ENCODE data around the gene SELENOM. TPM values are rescaled to one million over a fixed set of nuclear protein-coding genes. Genes with fewer than 3 reads are reported as not detected.

Gene SELENOM
- polyA plus RNA-seq, 1 experiment = 292 TPM

DNA sequence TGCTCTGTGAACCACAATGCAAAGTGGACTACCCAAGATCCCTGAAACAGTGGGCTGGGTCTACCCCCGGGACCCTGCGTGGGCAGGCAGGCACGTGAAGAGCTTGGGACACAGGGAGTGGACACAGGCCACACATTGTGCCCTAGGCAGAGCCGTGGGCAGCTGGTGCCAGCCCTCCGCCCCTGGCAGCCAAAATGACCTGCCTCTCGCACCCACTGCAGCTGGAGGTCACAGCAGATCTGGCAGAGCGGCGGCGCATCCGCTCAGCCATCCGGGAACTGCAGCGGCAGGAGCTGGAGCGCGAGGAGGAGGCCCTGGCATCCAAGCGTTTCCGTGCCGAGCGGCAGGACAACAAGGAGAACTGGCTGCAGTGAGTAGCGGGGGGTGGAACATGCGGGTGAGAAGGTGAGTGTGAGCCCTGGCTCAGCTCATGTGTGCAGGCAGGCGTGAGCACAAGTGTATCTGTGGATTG lies 19.6 kb downstream of the SELENOM start:
- ChIA-PET CTCF (interaction anchor here (1.3 to 7.7 kb wide), 4 partner anchors 61 to 144 kb away, joined by 4 to 101 read pairs (median 16); no protein-coding TSS in a partner anchor), POLR2A (no interaction called here)
- Histone ChIP-seq H3K27me3 (ENCODE audit: control insufficient read depth, insufficient read depth, low read length) (no peaks in the 10 kb centered on the region), H3K36me3 (ENCODE audit: control insufficient read depth, insufficient read depth, low read length) (peaks cover 42% of the 10 kb centered on the region), H3K4me3 (ENCODE audit: low read depth, low read length) (no peak overlapping the region)
- TF ChIP-seq, protein P1, sequence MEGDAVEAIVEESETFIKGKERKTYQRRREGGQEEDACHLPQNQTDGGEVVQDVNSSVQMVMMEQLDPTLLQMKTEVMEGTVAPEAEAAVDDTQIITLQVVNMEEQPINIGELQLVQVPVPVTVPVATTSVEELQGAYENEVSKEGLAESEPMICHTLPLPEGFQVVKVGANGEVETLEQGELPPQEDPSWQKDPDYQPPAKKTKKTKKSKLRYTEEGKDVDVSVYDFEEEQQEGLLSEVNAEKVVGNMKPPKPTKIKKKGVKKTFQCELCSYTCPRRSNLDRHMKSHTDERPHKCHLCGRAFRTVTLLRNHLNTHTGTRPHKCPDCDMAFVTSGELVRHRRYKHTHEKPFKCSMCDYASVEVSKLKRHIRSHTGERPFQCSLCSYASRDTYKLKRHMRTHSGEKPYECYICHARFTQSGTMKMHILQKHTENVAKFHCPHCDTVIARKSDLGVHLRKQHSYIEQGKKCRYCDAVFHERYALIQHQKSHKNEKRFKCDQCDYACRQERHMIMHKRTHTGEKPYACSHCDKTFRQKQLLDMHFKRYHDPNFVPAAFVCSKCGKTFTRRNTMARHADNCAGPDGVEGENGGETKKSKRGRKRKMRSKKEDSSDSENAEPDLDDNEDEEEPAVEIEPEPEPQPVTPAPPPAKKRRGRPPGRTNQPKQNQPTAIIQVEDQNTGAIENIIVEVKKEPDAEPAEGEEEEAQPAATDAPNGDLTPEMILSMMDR (IDR thresholded peaks at IDR 0.05; ENCODE audit: insufficient read depth, low read depth, low read length) = no peak
- DNase-seq (ENCODE audit: low read depth) = no peak

DNA sequence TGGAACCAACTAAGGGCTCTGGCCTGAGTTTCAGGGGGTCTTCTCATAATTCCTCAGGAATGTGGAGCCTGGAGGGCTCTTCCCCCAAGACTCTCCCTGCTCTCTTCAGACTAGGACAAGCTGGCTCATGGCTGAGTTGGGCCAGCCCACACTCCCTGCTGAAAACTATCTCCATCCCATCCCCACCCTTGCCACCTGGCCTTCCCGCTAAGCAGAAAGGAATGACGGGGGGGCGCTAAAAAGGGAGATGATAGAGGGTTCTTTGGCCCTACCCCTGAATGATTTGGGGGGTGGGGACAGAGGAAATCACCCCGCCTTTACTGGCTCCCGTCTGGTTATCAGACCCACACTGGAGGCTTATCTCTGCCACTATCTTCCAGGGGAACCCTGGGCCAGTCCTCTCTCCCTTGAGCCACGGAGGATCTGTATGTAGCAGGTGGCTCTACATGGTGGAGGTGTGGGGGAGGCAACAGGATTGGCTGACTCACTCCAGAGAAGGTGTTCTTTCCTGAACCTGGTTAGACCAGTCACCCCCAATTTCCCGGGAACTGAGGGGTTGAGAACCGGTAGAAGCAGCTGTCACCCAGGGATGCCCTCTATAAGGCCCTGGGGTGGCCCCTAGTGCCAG lies 20.6 kb downstream of the SELENOM start:
- ChIA-PET CTCF (interaction anchor here (2.8 to 7.7 kb wide), 5 partner anchors 9 to 141 kb away, joined by 15 to 101 read pairs (median 30); no protein-coding TSS in a partner anchor), POLR2A (no interaction called here)
- H3K36me3 ChIP-seq (ENCODE audit: control insufficient read depth, insufficient read depth, low read length) = peaks cover 36% of the 10 kb centered on the region
- H3K4me3 ChIP-seq (ENCODE audit: low read depth, low read length) = no peak overlapping the region
- TF ChIP-seq, protein P1 (IDR thresholded peaks at IDR 0.05; ENCODE audit: insufficient read depth, low read depth, low read length) = no peak
- no peaks in the 10 kb centered on the region for H3K27me3 ChIP-seq (ENCODE audit: control insufficient read depth, insufficient read depth, low read length)
- no peak for DNase-seq (ENCODE audit: low read depth)

DNA sequence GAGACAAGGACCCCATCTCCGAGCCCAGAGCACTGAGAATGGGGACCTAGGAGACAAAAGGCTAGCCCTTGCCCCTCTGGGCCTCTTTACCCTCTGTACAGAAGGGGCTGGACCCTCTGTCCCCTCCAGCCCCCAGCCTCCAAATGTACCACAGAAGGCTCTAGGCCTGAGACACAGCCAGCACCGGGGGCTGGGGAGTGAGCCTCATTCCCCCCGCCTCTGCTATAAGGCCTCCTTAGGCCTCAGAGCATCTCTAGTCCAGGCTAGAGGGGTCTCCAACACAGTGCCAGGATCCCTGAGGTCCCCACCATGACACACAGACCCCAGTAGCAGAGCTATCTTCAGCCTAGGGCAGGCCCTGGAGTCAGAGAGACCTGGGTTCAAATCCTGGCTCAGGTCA lies 21.4 kb downstream of the SELENOM start:
- Histone ChIP-seq H3K27me3 (ENCODE audit: control insufficient read depth, insufficient read depth, low read length) (no peaks in the 10 kb centered on the region), H3K4me3 (ENCODE audit: low read depth, low read length) (no peak overlapping the region; the same call in 1 of the 2 replicates), H3K36me3 (ENCODE audit: control insufficient read depth, insufficient read depth, low read length) (peaks cover 29% of the 10 kb centered on the region)
- TF ChIP-seq, protein P1 (IDR thresholded peaks at IDR 0.05; ENCODE audit: insufficient read depth, low read depth, low read length) = no peak
- no peak for DNase-seq (ENCODE audit: low read depth)
- ChIA-PET POLR2A (interaction anchor here (1.1 kb wide), 1 partner anchor 30 kb away, joined by 4 read pairs; no protein-coding TSS in a partner anchor), CTCF (interaction anchor here (0.7 to 7.7 kb wide), 15 partner anchors 10 to 169 kb away, joined by 3 to 101 read pairs (median 10); partner anchors contain the start of genes MORC2 and SELENOM)

DNA sequence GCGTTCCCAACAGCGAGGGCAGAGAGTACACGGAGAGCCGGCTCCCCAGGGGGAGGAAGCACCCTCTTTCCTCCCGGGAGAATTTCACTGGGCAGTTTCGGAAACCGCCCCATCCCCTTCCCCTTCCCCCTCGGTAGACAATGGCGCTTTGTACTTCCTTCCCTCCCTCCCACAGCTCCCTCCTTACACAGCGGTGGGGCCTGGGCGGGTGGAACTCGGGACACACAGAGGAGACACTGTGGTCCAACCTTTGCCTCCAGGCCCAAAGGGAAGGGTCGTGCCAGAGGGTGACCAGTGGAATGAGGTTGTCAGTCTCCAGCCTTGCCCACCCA lies 21.9 kb downstream of the SELENOM start:
- POLR2A ChIA-PET = interaction anchor here (0.6 to 1.1 kb wide), 2 partner anchors 13 to 30 kb away, joined by 3 to 4 read pairs; no protein-coding TSS in a partner anchor
- CTCF ChIA-PET = interaction anchor here (0.6 to 7.7 kb wide), 22 partner anchors 10 to 169 kb away, joined by 3 to 101 read pairs (median 5); partner anchors contain the start of genes MORC2 and SELENOM
- DNase-seq (ENCODE audit: low read depth) = no peak
- TF ChIP-seq, protein P1 (IDR thresholded peaks at IDR 0.05; ENCODE audit: insufficient read depth, low read depth, low read length) = no peak
- Histone ChIP-seq H3K4me3 (ENCODE audit: low read depth, low read length) (peak overlapping the region; percentile 69), H3K27me3 (ENCODE audit: control insufficient read depth, insufficient read depth, low read length) (no peaks in the 10 kb centered on the region), H3K36me3 (ENCODE audit: control insufficient read depth, insufficient read depth, low read length) (peaks cover 25% of the 10 kb centered on the region)

DNA sequence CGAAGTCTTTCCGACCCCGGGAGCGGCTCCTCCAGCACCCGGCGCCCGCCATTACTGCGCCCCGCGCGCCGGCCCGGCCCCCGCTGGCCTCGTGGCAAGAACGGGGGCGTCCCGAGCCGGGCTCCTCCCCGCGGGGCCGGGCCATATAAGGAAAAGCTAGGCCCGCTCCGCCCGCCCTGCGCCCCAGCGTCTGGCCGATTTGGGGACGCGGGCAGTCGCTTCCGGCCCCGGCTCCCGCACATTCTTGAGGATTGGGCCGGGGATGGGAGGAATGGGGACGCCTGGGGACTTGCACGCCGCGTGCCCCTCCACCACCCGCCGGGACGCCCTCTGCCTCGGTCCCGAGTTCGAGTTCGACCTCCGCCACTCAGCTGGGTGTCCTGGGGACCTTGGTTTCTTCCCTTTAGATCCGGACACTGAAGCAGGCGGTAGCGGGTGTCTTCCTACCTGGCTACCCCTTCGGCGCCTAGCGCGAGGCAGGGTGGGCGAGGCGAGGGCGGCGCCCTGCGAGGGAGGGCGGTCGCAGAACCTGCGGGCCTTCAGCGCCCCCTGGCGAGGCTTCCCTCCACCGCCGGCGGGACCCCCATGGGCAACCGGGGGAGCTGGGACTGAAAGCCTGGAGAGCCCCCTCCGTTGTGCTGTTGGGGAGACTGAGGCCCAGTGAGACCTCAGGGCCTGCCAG lies 22.4 kb downstream of the SELENOM start:
- Histone ChIP-seq H3K4me3 (ENCODE audit: low read depth, low read length) (peak overlapping the region; percentile 69), H3K36me3 (ENCODE audit: control insufficient read depth, insufficient read depth, low read length) (peaks cover 22% of the 10 kb centered on the region), H3K27me3 (ENCODE audit: control insufficient read depth, insufficient read depth, low read length) (no peaks in the 10 kb centered on the region)
- DNase-seq (ENCODE audit: low read depth) = no peak
- TF ChIP-seq, protein P1 (IDR thresholded peaks at IDR 0.05; ENCODE audit: insufficient read depth, low read depth, low read length) = peak; percentile 82
- POLR2A ChIA-PET = interaction anchor here (0.6 to 1.1 kb wide), 2 partner anchors 14 to 30 kb away, joined by 3 to 4 read pairs; no protein-coding TSS in a partner anchor
- CTCF ChIA-PET = interaction anchor here (0.6 to 7.7 kb wide), 30 partner anchors 9 to 168 kb away, joined by 3 to 101 read pairs (median 4); partner anchors contain the start of genes MORC2 and SELENOM

All from BJ (cell line).